Frontal cortex (tissue), 4 donors: ENCODE data around the gene BEX2. TPM values are rescaled to one million over a fixed set of nuclear protein-coding genes. Genes with fewer than 3 reads are reported as not detected.
"Not testable (repeated sequence)": the region's sequence is repeated elsewhere in the genome, so short reads cannot be mapped to it uniquely, and the experiment has no call there.

Experiments used
- DNase-seq, 2 donors: peaks; one replicate each; pipeline ENCODE4 v3.0.0; 2012; ENCODE audit warnings: low spot score in 2 of 2
- FAIRE-seq: peaks from 2 replicates; lab custom pipeline; 2012; peaks lifted over from hg19 to GRCh38; lab: Jason Lieb, UNC
- total RNA-seq: library from RNA; depleted of rRNA; stranded (reverse); fragments of >200 nt; gene quantifications from one replicate; pipeline ENCODE4 v1.2.3, GENCODE V29; 2014
- donor health status: control.
- donor health status: control.
- donor health status: control.

The BEX2 gene
- total RNA-seq = 110 TPM

DNA sequence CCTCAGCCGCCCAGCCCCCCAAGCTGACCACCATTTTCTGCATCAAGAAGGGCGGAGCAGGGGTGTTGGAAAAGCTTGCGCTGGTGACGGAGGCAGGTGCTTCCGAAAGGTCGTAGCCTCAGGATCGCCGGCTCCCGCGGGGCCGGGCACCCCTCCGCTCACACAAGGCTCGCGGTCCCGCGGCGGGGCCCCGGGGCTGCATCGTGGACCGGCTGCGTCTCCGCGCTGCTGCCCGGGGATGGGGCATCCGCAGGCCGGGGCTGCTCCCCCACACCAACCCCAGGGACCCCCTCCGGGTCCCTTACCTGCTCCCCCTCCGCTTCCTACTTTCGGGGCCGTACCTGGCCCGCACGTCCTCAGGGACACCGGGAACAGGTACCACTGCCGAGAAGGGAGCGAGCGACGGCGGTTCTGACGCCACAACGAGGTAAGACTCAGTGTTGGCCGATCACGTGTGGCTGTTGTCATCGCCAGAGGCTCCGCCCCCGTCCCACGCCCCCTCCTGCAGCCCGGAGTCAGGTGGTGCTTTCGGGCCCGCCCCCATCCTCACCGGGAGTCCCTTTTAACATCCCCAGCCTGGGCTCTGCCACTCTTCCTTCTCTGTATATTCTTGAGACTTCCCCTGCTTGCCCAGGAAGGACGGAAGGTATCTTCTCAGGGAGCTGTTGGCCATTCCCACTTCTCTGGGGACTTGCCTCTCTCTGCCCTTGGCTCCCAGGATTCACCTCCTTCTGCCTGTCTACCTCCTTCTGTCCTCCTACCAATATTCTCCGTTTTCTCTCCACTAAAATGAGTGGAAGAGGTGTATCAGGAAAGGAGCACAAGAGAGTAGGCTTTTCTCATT is at the start of gene BEX2:
Gene BEX2 (minus strand): TSS at position 436 of the 844 bp plus-strand sequence. CDS start 1,014 bp downstream, outside the sequence.
- DNase-seq (peak; percentile 70 to 74), FAIRE-seq (no peak)

DNA sequence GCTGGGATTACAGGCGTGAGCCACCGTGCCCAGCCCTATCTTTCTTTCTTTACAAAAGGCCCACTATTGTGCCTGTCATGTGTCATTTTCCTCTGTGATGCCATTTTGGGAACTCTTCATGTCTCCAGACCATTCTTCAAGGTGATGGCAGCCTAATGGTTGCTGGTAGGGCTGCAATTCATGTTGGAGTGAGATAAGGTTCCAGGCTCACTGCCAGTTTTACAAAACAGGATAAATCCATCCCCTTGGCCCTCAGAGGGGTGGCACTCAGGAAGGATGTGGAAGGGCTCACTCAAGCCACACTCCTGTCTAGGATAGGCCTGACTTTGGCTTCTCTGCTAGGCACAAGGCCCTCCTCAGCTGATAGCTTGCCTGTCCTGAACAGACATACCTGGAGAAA is 49.3 kb upstream of the BEX2 start:
- no peak for FAIRE-seq
- no peak for DNase-seq

- FAIRE-seq, DNase-seq: not testable (repeated sequence)
These were observed 48.8 kb upstream of the BEX2 start for GRCh38 chrX:103359605-103360004.

DNA sequence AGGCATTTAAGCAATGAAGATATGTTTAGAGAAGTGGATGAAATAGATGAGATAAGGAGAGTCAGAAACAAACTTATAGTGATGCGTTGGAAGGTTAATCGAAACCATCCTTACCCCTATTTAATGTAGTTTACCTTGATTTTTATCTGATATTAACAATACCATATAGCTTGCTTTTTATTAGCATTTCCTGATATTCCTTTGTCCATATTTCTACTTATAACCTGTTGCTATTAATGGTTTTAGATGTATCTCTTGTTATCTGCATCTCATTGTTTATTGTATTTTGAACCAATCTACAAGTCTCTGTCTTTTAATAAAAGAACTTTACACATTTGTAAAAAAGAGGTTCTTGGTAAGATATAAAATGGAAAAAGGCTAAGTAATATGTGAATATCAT is 47.1 kb upstream of the BEX2 start:
- FAIRE-seq (no peak), DNase-seq (no peak)

DNA sequence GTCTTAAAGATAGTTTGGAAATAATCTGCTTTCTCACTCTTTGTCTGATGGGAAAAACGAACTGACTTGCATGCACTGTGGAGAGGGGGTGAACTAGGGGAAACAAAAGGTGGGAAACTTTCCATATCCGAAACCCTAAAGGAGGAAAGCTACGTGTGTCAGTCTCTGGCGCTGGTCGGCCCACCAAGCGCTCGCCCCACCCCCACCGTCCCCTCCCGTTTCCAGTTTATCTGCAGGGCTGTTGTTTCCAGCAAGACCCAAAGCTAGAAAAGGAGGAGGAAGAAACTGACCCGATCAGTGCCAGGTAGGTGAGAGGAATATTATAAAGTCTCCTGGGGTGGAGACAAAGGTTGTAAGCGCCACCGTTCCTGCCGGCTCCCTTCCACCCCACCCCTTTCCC is 46.1 kb upstream of the BEX2 start:
- DNase-seq (peak in 1 of 2 donors; percentile 6), FAIRE-seq (no peak)

DNA sequence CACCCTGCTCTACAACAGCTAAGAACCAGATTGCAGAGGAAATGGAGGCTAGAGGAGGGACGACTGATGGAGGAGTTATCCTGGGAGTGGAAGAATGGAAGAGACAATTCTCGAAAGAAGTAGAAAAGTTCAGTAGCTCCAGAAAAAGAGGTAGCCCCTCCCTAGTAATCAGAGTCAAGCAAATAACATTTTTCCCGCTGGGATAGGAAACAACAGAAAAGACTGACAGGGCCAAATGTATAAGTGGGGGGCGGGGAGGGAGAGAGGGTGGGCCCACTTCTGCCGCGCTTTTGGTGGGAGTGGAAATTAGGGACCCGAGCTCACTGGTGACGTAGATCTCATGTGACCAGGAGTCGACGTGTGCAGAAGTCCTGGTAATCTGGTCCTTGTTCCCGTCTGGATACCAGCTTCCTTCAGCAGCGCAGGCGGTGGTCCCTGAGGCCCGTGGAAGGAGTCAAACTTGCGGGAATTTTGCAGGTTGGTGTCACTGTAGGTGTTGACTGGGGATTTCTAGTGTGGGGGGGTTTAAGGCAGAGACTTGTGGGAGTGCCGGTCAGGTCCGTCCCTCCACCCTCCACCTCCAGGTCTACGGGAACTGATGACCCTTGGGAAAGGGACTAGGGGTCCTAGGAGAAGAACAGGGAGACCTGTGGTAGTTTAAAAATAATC is 45.5 kb upstream of the BEX2 start, which contains the start of gene TCEAL9:
Gene TCEAL9 (plus strand): TSS at position 377 of the 669 bp plus-strand sequence. CDS start 1,179 bp downstream, outside the sequence.
- FAIRE-seq = no peak
- DNase-seq = peak in 1 of 2 donors; percentile 43

DNA sequence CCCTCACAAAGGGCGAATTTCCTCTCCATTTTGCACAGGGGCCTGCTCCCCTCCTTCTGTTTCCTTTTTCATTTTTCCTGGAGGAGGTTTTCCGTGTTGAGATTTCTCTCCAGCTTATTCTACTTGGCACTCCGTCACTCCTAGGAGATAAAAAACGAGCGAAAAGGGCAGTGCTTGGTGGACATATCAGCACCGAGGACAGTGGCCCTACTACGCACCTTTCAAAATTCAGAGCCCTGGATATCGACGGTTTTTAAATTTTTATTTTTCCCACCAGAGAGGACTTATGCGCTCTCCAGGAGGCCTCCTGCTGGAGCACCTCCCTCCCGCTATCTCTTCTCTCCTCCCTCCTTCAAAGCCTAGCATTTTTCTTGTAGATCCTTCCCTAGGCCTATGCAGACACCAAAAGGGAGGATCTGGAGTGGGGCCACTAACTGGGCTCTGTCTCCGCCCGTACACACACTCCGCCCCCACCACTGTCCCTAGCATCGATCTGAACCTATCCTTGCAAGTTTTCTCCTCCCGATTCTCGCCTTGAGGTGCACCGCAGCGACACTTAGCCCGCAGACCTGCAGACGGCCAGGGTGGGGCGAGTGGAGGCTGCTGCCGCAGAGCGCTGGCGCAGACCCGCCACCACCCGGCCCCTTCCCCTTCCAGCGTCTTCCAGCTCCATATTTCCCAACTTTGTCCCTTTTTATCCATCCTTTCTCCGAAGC is 37.0 kb upstream of the BEX2 start:
- DNase-seq (no peak), FAIRE-seq (no peak)

DNA sequence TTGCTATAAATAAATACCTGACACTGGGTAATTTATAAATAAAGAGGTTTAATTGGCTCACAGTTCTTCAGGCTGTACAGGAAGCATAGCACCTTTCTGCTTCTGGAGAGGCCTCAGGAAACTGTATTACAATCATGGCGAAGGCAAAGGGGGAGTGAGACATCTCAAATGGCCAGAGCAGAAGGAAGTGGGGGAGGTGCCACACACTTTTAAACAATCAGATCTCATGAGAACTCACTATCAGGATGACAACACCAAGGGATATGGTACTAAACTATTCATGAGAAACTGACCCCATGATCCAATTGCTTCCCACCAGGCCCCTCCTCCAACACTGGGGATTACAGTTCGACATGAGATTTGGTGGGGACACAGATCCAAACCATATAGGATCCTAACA is 33.8 kb upstream of the BEX2 start:
- no peak for DNase-seq
- FAIRE-seq = no peak

DNA sequence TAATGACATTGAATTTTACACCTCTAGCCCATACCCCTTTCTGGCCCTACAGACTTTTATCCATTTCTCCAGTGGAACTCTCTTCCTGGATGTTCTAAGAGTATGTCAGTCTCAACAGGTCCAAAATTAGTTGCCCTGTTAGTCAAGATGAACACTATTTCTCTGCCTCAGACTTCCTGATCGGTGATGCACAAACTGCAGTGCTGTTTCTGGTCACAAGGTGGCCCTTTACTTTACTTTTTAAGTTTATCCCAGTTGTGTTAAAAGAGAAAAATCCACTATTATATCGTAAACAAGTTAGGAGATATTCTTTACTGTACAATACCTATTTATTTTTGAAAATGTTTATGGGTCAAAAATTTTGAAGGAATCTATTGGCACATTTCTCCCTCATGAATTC is 32.3 kb upstream of the BEX2 start:
- FAIRE-seq (peak; percentile 64), DNase-seq (peak; percentile 18 to 29)

DNA sequence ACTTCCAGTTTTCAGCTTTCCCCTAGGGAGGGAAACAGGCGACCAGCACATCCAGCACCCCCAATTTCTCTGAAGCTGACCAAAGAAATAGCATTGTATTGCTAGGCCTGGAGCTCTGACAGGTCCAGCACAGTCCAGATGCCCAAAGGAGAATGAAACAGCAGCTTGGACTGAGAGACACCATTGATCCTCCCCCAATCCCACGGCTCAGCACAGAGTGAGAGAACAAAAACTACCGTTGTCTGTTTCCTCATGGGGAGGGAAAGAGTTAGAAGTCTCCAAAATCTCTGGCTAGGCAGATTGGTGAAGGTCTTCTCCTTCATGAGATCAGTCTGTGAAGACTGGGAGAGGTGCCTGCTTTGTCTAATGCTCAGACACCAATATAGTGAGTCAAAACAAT is 27.9 kb upstream of the BEX2 start:
- FAIRE-seq (no peak), DNase-seq (peak in 1 of 2 donors; percentile 1)

DNA sequence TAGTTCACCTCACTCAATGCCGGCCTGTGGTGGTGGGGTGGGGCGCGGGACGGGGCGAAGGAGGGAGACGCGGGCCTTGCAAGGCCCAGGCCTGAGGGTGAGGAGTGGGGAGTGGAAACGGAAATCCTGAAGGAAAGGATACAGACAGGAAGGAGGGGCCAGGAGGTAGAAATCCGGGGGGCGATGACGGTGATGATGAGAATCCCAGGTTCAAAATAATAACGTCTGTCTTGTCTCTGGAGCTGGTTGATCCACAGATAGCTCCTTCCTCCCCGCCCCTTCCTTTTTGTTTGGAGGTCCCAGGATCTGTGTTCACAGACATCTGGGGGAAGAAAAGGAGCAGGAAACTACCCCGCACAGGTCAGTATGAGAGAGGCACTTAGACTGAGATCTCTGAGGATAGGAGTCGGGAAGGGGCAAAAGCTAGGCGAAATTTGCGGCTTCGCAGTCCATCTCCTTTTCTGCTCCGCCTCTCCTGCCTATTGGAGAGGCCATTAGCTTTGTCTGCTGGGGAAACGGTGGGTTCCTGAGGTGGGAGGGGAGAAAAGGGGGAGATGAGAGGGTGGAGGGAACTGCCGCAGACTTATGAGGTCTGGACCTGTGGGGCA is 20.0 kb upstream of the BEX2 start:
- no peak for DNase-seq
- no peak for FAIRE-seq

GRCh38 chrX:103329991-103330390 is 19.2 kb upstream of the BEX2 start, which contains the start of gene TCEAL7:
Gene TCEAL7, plus strand, starts transcription at chrX:103330239. Its CDS starts 1,165 bp downstream, at chrX:103331404.
- FAIRE-seq = no peak

DNA sequence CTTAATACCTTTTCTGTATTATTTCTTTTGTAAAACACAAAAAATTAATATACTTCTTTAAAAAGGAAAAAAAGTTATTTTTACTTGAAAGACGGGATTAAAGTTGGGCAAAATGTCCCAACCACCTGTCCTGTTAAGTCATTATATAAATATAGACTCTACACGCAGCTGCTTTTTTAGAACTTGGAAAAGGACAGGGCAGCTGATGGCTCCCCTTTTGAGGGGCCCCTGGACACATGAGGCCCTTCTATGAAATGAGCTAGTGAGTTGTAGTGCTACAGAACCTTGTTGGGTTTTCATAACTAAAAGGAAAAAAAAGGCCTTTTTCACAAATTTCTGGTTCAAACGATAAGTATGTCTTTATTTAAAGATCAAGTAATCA is 600 bp upstream of the BEX2 start:
- DNase-seq = no peak

More at GRCh38 chrX:103329991-103330390, 19.2 kb upstream of the BEX2 start, which contains the start of gene TCEAL7:
- peak; percentile 41 to 55 for DNase-seq

DNA sequence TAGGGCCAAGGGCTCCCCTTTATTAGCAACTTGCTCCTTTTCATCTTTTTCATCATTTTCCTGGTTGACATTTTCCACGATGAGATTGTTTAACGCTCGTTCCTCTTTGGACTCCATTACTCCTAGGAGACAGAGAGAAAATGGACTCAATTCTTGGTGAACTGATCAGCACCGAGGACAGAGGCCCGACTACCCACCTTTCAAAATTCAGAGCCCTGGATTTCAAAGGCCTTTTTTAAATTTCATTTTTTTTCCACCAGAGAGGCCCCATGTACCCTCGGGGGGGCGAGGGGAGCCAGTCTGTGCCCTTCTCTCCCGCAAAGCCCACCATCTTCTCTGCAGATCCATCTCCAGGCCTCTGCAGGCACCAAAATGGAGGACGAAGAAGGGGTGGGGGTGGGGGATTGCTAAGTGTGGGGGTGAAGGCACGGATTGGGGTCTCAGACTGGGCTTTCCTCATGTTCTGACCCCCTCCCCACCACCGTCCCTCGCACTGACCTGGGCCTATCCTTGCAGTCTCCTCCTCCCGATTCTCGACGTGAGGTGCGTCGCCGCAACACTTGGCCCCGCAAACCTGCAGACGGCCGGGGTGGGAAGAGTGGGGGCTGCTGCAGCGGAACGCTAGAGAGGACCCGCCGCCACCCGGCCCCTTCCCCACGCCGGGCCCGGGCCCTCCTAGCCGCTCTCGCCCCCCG is 783 bp downstream of the BEX2 start:
- FAIRE-seq (no peak), DNase-seq (no peak)

More for the DNA sequence above, 600 bp upstream of the BEX2 start:
- FAIRE-seq = no peak

- FAIRE-seq, DNase-seq: not testable (repeated sequence)
These were observed 5.1 kb downstream of the BEX2 start for GRCh38 chrX:103305666-103306065.

GRCh38 chrX:103304705-103305104 is 6.1 kb downstream of the BEX2 start:
- DNase-seq (no peak), FAIRE-seq (no peak)

DNA sequence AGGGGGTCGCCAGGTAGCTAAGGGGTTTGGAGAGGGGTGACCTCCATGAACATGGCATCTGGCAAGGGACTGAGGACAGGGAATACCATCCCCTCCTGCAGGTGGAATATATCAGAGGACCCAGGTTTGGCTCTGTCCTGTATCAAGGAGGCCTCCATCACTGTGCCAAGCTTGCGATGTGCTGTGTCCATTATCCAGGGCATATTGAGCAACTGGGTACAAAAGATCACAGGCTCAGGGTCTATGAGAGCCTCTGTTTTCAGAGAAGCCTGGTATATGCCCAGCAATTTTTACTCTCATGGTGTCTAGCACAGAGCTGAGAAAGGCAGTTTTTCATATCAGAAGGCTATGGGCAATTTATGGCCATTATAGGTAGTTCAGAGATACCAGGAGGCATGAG is 17.7 kb downstream of the BEX2 start:
- DNase-seq (no peak), FAIRE-seq (no peak)

DNA sequence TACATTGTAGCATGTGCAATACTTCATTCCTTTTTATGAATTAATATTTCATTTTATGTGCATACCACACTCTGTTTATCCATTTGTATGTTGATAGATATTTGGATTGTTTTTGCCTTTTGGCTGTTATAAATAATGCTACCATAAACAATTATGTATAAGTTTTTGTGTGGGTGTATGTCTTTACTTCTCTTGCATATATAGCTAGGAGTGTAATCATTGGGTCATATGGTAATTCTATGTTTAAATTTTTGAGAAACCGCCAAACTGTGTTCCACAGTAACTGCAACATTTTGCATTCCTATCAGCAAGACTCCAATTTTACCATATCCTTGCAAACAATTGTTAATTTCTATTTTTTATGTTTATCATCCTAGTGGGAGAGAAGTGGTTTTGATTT is 31.2 kb downstream of the BEX2 start:
- no peak for FAIRE-seq
- DNase-seq = no peak

- FAIRE-seq (no peak), DNase-seq (peak; percentile 12 to 41)
These were observed 34.2 kb downstream of the BEX2 start, which contains the start of gene TCEAL5 for GRCh38 chrX:103276581-103277002. Gene TCEAL5, minus strand, starts transcription at chrX:103276750. Its CDS starts 2,187 bp downstream, at chrX:103274563.
